Prostate gland (tissue), 1 donor: ENCODE results near the gene SRGAP1.

ENCODE experiments used
- POLR2A ChIP-seq: fragments of 450-650 bp; IDR thresholded peaks from one replicate; pipeline ENCODE4 v1.6.1; 2016; ENCODE audit warnings: antibody characterized with exemption, mild to moderate bottlenecking
- POLR2AphosphoS5 ChIP-seq: sonication (generic); formaldehyde crosslinking; IDR thresholded peaks from one replicate; pipeline ENCODE4 v1.6.1; 2017; ENCODE audit warnings: antibody characterized with exemption

DNA sequence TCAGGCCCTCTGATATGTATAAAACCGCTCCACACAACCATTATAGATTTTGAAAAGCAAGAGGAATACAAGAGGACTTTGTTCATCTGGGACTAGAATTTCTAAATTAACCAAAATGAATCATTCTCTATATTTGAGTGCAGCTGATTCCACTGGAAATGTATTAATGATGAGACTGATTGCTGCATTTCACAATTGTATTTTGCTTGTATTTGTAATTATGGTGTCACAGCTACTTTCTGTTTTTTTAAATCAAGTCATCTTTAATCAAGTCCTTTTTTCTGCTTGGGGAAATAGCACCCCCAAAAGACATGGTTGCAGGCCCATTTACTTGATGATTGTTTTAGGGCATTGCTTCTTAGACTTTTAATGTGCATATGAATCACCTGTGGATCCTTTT, 215.2 kb downstream of the SRGAP1 start:
- TF ChIP-seq POLR2AphosphoS5 = no peak
- TF ChIP-seq POLR2A = no peak
